Cardiac muscle cell (in vitro differentiated cells and primary cell): ENCODE data around the gene SLC30A10. TPM values are rescaled to one million over a fixed set of nuclear protein-coding genes. Genes with fewer than 3 reads are reported as not detected.

Experiments
- DNase-seq, 2 donors: peaks; one replicate each; pipeline versions ENCODE4 v3.0.0 to v3.0.0-alpha.2; 2010 to 2017; ENCODE audit warnings: low read depth in 1 of 2, low spot score in 1 of 2
- H3K27ac ChIP-seq: fragments of 200-600 bp; sonication (generic); 2 replicates; pipeline ENCODE4 v1.5.1; 2016
- H3K27me3 ChIP-seq: fragments of 200-600 bp; sonication (generic); 2 replicates; pipeline ENCODE4 v1.6.0; 2016; ENCODE audit warnings: control low read depth
- H3K36me3 ChIP-seq: fragments of 200-600 bp; sonication (generic); 2 replicates; pipeline ENCODE4 v1.5.1; 2016; ENCODE audit warnings: control low read depth
- H3K4me1 ChIP-seq: fragments of 200-600 bp; sonication (generic); 2 replicates; pipeline ENCODE4 v1.8.1; 2017; ENCODE audit warnings: low read depth, mild to moderate bottlenecking, mixed run types
- H3K4me3 ChIP-seq: fragments of 200-600 bp; sonication (generic); 2 replicates; pipeline ENCODE4 v1.5.1; 2016; ENCODE audit warnings: mild to moderate bottlenecking
- H3K9me3 ChIP-seq: fragments of 200-600 bp; sonication (generic); 2 replicates; pipeline ENCODE4 v1.5.1; 2017; ENCODE audit warnings: low read depth, mild to moderate bottlenecking, control low read depth
- CTCF ChIP-seq: IDR thresholded peaks from 2 replicates; pipeline ENCODE4 v1.5.1; 2012; ENCODE audit warnings: low read depth, mild to moderate bottlenecking, low read length
- polyA plus RNA-seq: library from polyadenylated mRNA; unstranded; fragments of >200 nt; fragmentation: Nextera tagmentation; extraction: Ambion mirVana; gene quantifications from 2 replicates; pipeline ENCODE4 v1.2.1, GENCODE V29; 2016
- total RNA-seq: library from RNA; depleted of rRNA; stranded (reverse); fragments of >200 nt; gene quantifications from 2 replicates; pipeline ENCODE4 v1.2.3, GENCODE V29; 2016

The SLC30A10 gene
- total and polyA plus RNA-seq, 2 experiments from 2014 or later, result 0.21 to 1.5 TPM

- Histone ChIP-seq H3K27me3 (peaks cover 6% of the 10 kb centered on the region), H3K9me3 (no peaks in the 10 kb centered on the region), H3K36me3 (no peaks in the 10 kb centered on the region), H3K27ac (no peak overlapping the region), H3K4me1 (peaks cover 21% of the 10 kb centered on the region), H3K4me3 (no peak overlapping the region)
- TF ChIP-seq CTCF, result no peak
- no peak for DNase-seq
Measured at GRCh38 chr1:219963432-219963831, 35.1 kb upstream of the SLC30A10 start.

GRCh38 chr1:219961684-219962083 lies 33.3 kb upstream of the SLC30A10 start:
- Histone ChIP-seq H3K9me3 (no peaks in the 10 kb centered on the region), H3K4me3 (no peak overlapping the region), H3K36me3 (no peaks in the 10 kb centered on the region), H3K4me1 (peaks cover 16% of the 10 kb centered on the region), H3K27me3 (peaks cover 6% of the 10 kb centered on the region), H3K27ac (no peak overlapping the region)
- DNase-seq, result no peak
- no peak for TF ChIP-seq CTCF

- H3K9me3 ChIP-seq, result no peaks in the 10 kb centered on the region
- DNase-seq, result no peak
- no peaks in the 10 kb centered on the region for H3K36me3 ChIP-seq
- no peak for TF ChIP-seq CTCF
- H3K4me1 ChIP-seq, result no peaks in the 10 kb centered on the region
- peaks cover 6% of the 10 kb centered on the region for H3K27me3 ChIP-seq
- H3K4me3 ChIP-seq, result no peak overlapping the region
- H3K27ac ChIP-seq, result no peak overlapping the region
Measured at GRCh38 chr1:219959540-219960203, 31.3 kb upstream of the SLC30A10 start.

- no peak for DNase-seq
- no peaks in the 10 kb centered on the region for H3K36me3 ChIP-seq
- TF ChIP-seq CTCF, result no peak
- H3K4me3 ChIP-seq, result no peak overlapping the region
- H3K9me3 ChIP-seq, result no peaks in the 10 kb centered on the region
- no peaks in the 10 kb centered on the region for H3K4me1 ChIP-seq
- H3K27ac ChIP-seq, result no peak overlapping the region
- H3K27me3 ChIP-seq, result peaks cover 6% of the 10 kb centered on the region
Measured at GRCh38 chr1:219958875-219959417, 30.6 kb upstream of the SLC30A10 start.

- H3K4me3 ChIP-seq, result no peak overlapping the region
- TF ChIP-seq CTCF, result no peak
- no peaks in the 10 kb centered on the region for H3K9me3 ChIP-seq
- H3K36me3 ChIP-seq, result no peaks in the 10 kb centered on the region
- peaks cover 6% of the 10 kb centered on the region for H3K27me3 ChIP-seq
- DNase-seq, result no peak
- no peak overlapping the region for H3K27ac ChIP-seq
- no peaks in the 10 kb centered on the region for H3K4me1 ChIP-seq
Measured at GRCh38 chr1:219954736-219955421, 26.5 kb upstream of the SLC30A10 start.
